Stomach (tissue), 4 donors: Measurements from ENCODE around the gene FGR.

Experiments used
- CTCF ChIP-seq, 7 experiments: fragments of 450-650 bp in 4 of 7; fragments of 200-600 bp in 3 of 7; sonication (generic) in 3 of 7; IDR thresholded peaks; one replicate each; pipeline ENCODE4 v1.5.1; 2016 to 2019; ENCODE audit warnings: antibody characterized with exemption in 7 of 7, control low read depth in 2 of 7, mild to moderate bottlenecking in 1 of 7
- POLR2A ChIP-seq, 4 donors: fragments of 450-650 bp; IDR thresholded peaks; one replicate each; pipeline ENCODE4 v1.6.1; 2016; ENCODE audit warnings: antibody characterized with exemption in 4 of 4, control low read depth in 2 of 4, mild to moderate bottlenecking in 1 of 4, moderate library complexity in 1 of 4
- POLR2AphosphoS5 ChIP-seq, 3 donors: sonication (generic); formaldehyde crosslinking; IDR thresholded peaks; one replicate each; pipeline ENCODE4 v1.6.1; 2016; ENCODE audit warnings: antibody characterized with exemption in 3 of 3

GRCh38 chr1:27569088-27569460 is 65.9 kb downstream of the FGR start:
- TF ChIP-seq CTCF (IDR thresholded peaks at IDR 0.05) (no peak), POLR2A (IDR thresholded peaks at IDR 0.05) (no peak), POLR2AphosphoS5 (IDR thresholded peaks at IDR 0.05) (no peak)
